Neural cell (in vitro differentiated cells): ENCODE measurements around the gene KLK8. TPM values are rescaled to one million over a fixed set of nuclear protein-coding genes. Genes with fewer than 3 reads are reported as not detected.

Experiments
- H2AFZ ChIP-seq: fragments of 200-600, 300-800 bp; sonication (generic), shearing (Covaris generic); 2 replicates; pipeline ENCODE4 v1.6.0; 2014; ENCODE audit warnings: low read depth, mild to moderate bottlenecking, antibody characterized with exemption, low read length, moderate library complexity
- H3F3A ChIP-seq: fragments of 200-600 bp; shearing (Covaris generic); 2 replicates; pipeline ENCODE4 v1.6.1; 2016; ENCODE audit warnings: mild to moderate bottlenecking, moderate library complexity, mixed read lengths, antibody characterized with exemption, low read length; ENCODE audit not compliant: insufficient read depth, poor library complexity, severe bottlenecking
- H3K27ac ChIP-seq: fragments of 200-600, 300-800 bp; sonication (generic), shearing (Covaris generic); 2 replicates; pipeline ENCODE4 v1.5.1; 2014; ENCODE audit warnings: mild to moderate bottlenecking, low read length, moderate library complexity
- H3K27me3 ChIP-seq: fragments of 300-800, 200-600 bp; sonication (generic), shearing (Covaris generic); 2 replicates; pipeline ENCODE4 v1.6.0; 2014; ENCODE audit warnings: mild to moderate bottlenecking, low read depth, low read length, moderate library complexity; ENCODE audit not compliant: insufficient read depth
- H3K36me3 ChIP-seq: fragments of 300-800, 200-600 bp; sonication (generic), shearing (Covaris generic); 2 replicates; pipeline ENCODE4 v1.5.1; 2014; ENCODE audit warnings: mild to moderate bottlenecking, antibody characterized with exemption, low read length, moderate library complexity; ENCODE audit not compliant: insufficient read depth
- H3K4me2 ChIP-seq: fragments of 300-800, 200-600 bp; sonication (generic), shearing (Covaris generic); 2 replicates; pipeline ENCODE4 v1.6.0; 2014; ENCODE audit warnings: mild to moderate bottlenecking, low read length
- H3K4me3 ChIP-seq: fragments of 300-800, 200-600 bp; sonication (generic), shearing (Covaris generic); 2 replicates; pipeline ENCODE4 v1.5.1; 2014; ENCODE audit warnings: mild to moderate bottlenecking, low read length, moderate library complexity
- H3K79me2 ChIP-seq: fragments of 200-600 bp; shearing (Covaris generic); replicated peaks from 2 replicates; pipeline ENCODE4 v1.6.0; 2014; ENCODE audit warnings: mild to moderate bottlenecking, low read length, moderate library complexity; ENCODE audit not compliant: insufficient read depth
- H3K9ac ChIP-seq: fragments of 300-800, 200-600 bp; sonication (generic), shearing (Covaris generic); 2 replicates; pipeline ENCODE4 v1.6.1; 2016; ENCODE audit warnings: mild to moderate bottlenecking, low read length, mixed read lengths
- H3K9me2 ChIP-seq: fragments of 200-600 bp; shearing (Covaris generic); 2 replicates; pipeline ENCODE4 v1.6.1; 2016; ENCODE audit warnings: mild to moderate bottlenecking, low read length, mixed read lengths; ENCODE audit not compliant: insufficient read depth
- H3K9me3 ChIP-seq: fragments of 200-600, 300-800 bp; sonication (generic), shearing (Covaris generic); 2 replicates; pipeline ENCODE4 v1.6.1; 2016; ENCODE audit warnings: mild to moderate bottlenecking, mixed run types, low read length, moderate library complexity, mixed read lengths
- H4K20me1 ChIP-seq: fragments of 200-600 bp; shearing (Covaris generic); 2 replicates; pipeline ENCODE4 v1.6.1; 2016; ENCODE audit warnings: mild to moderate bottlenecking, mixed run types; ENCODE audit not compliant: insufficient read depth
- CTCF ChIP-seq: fragments of 450-650 bp; IDR thresholded peaks from 2 replicates; pipeline ENCODE4 v1.5.1; 2014; ENCODE audit warnings: antibody characterized with exemption, mild to moderate bottlenecking, moderate library complexity; ENCODE audit not compliant: poor library complexity, severe bottlenecking
- EP300 ChIP-seq: fragments of 450-650 bp; conservative IDR thresholded peaks from 2 replicates; pipeline ENCODE4 v1.6.1; 2014; ENCODE audit warnings: antibody characterized with exemption, mild to moderate bottlenecking, moderate library complexity; ENCODE audit not compliant: poor library complexity, severe bottlenecking
- EZH2 ChIP-seq: fragments of 200-600, 300-800 bp; shearing (Covaris generic), sonication (generic); IDR thresholded peaks from 2 replicates; pipeline ENCODE4 v1.6.1; 2014; ENCODE audit warnings: antibody characterized with exemption, low read length, borderline replicate concordance, mild to moderate bottlenecking; ENCODE audit not compliant: insufficient read depth, poor library complexity, severe bottlenecking
- MXI1 ChIP-seq: fragments of 450-650 bp; conservative IDR thresholded peaks from 2 replicates; pipeline ENCODE4 v1.6.1; 2014; ENCODE audit warnings: antibody characterized with exemption, mild to moderate bottlenecking; ENCODE audit not compliant: poor library complexity, severe bottlenecking
- POLR2AphosphoS5 ChIP-seq: IDR thresholded peaks from 2 replicates; pipeline ENCODE4 v1.6.1; 2012
- RAD21 ChIP-seq: fragments of 450-650 bp; conservative IDR thresholded peaks from 2 replicates; pipeline ENCODE4 v1.6.1; 2014; ENCODE audit warnings: antibody characterized with exemption, mild to moderate bottlenecking, moderate library complexity
- REST ChIP-seq: IDR thresholded peaks from 2 replicates; pipeline ENCODE4 v1.6.1; 2012; ENCODE audit warnings: borderline replicate concordance
- SMC3 ChIP-seq: fragments of 450-650 bp; conservative IDR thresholded peaks from 2 replicates; pipeline ENCODE4 v1.6.1; 2014; ENCODE audit warnings: antibody characterized with exemption, mild to moderate bottlenecking, moderate library complexity; ENCODE audit not compliant: poor library complexity
- TAF1 ChIP-seq: IDR thresholded peaks from 2 replicates; pipeline ENCODE4 v1.6.1; 2012; ENCODE audit warnings: low read depth
- polyA plus RNA-seq: library from polyadenylated mRNA; depleted of rRNA; stranded (reverse); fragments of >200 nt; gene quantifications from 2 replicates; pipeline ENCODE4 v1.2.3, GENCODE V29; 2014

Gene KLK8
- polyA plus RNA-seq, 1 donor from 2014 or later = not detected

DNA sequence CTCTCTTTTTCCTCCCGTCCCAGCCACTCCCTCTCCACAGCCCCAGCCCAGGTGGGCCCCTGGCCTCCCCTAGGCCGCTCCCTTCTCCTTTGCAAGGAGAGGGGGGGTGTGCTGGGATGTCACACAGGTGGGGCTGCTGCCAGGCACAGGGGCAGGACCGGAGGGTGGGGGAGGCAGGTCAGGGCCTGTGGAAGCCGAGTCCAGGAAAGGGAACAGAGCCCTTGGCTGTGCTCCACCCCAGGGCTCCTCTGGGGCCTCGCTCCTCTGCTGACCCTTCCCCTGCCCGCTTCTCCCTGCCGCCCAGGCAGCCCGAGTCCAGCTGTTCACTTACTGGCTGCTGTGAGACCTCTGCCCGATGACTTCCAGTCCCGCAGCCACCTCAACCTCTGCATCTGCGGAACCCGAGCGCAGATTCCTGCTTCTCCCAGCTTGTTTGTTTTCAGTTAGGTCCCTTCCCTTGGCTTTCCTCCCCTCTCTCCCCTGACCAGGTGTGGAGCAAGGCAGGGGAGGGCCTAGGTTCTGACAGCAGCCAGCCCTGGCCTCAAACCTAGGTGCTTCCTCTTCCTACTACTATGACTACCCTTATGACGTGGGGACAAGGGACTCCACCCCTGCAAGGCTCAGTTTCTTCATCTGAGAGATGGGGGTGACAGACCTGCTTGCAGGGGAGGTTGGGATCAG lies 25.9 kb upstream of the KLK8 start:
- no peaks in the 10 kb centered on the region for H3K27me3 ChIP-seq

GRCh38 chr19:51026554-51026831 lies 25.1 kb upstream of the KLK8 start, which contains the start of gene KLK11:
Gene KLK11, minus strand, starts transcription at chr19:51026616. Its CDS starts 985 bp downstream, at chr19:51025631.
- H2AFZ ChIP-seq = no peak within 1 kb of the TSS
- no peaks in the 10 kb centered on the region for H3K36me3 ChIP-seq
- H3K9me2 ChIP-seq = no peaks in the 10 kb centered on the region
- no peak within 1 kb of the TSS for H3K4me3 ChIP-seq
- H4K20me1 ChIP-seq = no peaks in the 10 kb centered on the region
- no peaks in the 10 kb centered on the region for H3K79me2 ChIP-seq
- no peak within 1 kb of the TSS for H3K4me2 ChIP-seq
- no peak within 1 kb of the TSS for H3K9ac ChIP-seq
- no peaks in the 10 kb centered on the region for H3F3A ChIP-seq
- no peaks in the 10 kb centered on the region for H3K9me3 ChIP-seq
- H3K27me3 ChIP-seq = no peaks in the 10 kb centered on the region
- H3K27ac ChIP-seq = no peak within 1 kb of the TSS
- no peak for TF ChIP-seq REST
- no peak for TF ChIP-seq SMC3
- TF ChIP-seq TAF1 = no peak
- no peak for TF ChIP-seq RAD21
- TF ChIP-seq MXI1 = no peak
- TF ChIP-seq EP300 = no peak
- TF ChIP-seq EZH2 = no peak

More for the DNA sequence above, 25.9 kb upstream of the KLK8 start:
- no peaks in the 10 kb centered on the region for H3K36me3 ChIP-seq
- H2AFZ ChIP-seq = no peak overlapping the region
- no peaks in the 10 kb centered on the region for H3K9me3 ChIP-seq
- no peak overlapping the region for H3K4me3 ChIP-seq
- no peaks in the 10 kb centered on the region for H3K79me2 ChIP-seq
- no peak overlapping the region for H3K4me2 ChIP-seq
- no peaks in the 10 kb centered on the region for H3K9me2 ChIP-seq
- no peak overlapping the region for H3K27ac ChIP-seq
- TF ChIP-seq REST (no peak), MXI1 (no peak), POLR2AphosphoS5 (no peak), RAD21 (no peak), EP300 (no peak), SMC3 (no peak), CTCF (no peak), EZH2 (no peak), TAF1 (no peak)
- H4K20me1 ChIP-seq = no peaks in the 10 kb centered on the region
- H3F3A ChIP-seq = no peaks in the 10 kb centered on the region
- H3K9ac ChIP-seq = no peak overlapping the region
